ENCODE results near the gene VWA5B1.

Gene VWA5B1

GRCh38 chr1:20322825-20323612 lies 32.3 kb downstream of the VWA5B1 start:
- peak in 3 of 6 experiments; percentile 13 to 49 (median 31) for DNase-seq

- DNase-seq: no peak
Observed at GRCh38 chr1:20323613-20323920, 32.9 kb downstream of the VWA5B1 start.

DNA sequence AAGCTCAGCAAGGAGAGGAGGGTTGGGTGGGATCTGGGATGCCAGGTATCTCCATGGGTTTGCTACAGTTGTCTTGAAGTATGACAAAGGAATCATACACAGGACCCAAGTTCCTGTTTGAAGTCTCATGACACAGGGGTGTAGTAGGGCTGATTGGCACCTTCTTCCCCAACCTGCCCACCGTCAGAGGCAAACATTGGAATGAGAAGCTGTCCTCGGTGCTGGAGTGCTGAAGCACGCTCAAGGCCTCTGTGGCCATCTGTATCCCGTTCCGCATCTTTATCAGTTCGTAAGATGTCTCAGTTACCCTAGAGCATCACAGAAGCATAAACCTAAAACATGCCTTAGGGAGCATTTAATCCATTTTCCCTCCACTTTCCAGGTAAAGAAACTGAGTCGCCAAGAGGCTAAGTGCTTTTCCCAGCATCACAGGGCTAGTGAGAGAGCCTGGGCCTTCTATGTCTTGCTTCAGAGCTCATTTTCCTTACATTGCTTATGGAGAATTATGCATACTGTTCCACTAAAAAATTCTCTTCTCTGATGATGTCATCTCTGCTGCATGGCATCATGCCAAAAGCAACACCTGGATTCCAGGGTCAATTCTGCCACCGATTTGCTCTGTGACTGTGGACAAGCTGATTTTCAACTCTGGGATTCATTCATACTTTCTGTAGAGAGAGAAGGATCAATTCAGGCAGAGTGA lies 34.2 kb downstream of the VWA5B1 start:
- no peak for DNase-seq

- no peak for DNase-seq
Observed at GRCh38 chr1:20325407-20325843, 34.8 kb downstream of the VWA5B1 start.

DNA sequence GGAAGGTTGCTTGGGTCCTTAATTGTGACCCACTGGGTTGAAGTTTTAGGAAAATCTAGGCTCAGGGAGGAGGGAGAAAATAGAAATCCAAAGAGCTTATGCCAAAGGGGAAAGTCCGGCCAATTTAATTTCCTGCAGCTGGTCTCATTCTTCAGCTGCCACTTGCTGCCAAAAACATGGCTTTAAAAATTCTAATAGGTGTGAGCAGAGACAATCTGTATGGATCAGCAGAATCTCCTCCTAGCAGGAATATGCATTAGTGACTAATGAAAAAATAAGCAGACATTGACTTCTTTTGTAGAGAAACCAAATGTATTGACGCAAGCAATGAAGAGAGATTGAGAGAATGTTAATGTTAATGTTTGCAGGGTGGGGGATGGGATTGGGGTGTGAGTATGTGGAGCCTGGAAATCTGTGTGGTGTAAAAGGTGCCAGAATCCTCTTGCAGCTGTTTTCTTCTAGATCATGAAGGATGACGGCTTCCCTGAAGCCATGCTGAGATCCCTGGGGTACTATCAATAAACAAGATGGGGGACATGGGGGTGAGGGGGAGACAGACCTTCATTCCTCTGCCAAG lies 35.3 kb downstream of the VWA5B1 start:
- no peak for DNase-seq

- no peak for DNase-seq
Observed at GRCh38 chr1:20327467-20327866, 36.8 kb downstream of the VWA5B1 start.

GRCh38 chr1:20328201-20328600 lies 37.5 kb downstream of the VWA5B1 start:
- no peak for DNase-seq

DNA sequence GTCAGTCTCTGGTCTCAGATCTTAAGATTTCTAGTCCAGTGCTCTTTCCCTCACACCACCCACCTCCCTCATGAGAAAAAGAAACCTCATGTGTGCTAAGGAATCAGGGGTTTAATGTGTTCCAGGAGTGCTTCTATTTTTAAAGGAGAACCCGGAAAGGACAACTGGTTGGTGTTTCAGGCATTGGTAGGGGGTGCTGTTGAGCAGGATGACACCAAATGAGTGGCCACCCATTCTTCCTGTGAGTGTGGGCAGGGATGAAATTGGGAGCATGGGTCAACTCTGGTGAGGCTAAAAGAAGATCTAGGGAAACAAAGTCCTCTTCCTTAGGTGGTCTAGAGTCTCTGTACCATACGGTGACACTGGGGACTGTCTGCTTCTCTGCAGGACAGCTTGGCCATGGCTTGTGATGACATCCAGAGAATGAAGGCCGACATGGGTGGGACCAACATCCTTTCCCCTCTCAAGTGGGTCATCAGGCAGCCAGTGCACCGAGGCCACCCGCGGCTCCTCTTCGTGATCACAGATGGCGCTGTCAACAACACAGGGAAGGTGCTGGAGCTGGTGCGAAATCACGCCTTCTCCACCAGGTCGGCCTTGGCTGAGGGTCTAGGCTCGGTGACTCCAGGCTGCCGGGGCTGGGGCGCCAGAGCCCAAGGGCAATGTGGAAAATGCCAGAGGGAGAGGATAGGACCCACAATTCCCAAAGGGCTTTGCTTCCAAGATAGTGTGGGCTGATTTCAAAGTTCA lies 39.3 kb downstream of the VWA5B1 start:
- DNase-seq: no peak

- no peak for DNase-seq
Observed at GRCh38 chr1:20334103-20334502, 43.4 kb downstream of the VWA5B1 start.

GRCh38 chr1:20336105-20336605 lies 45.5 kb downstream of the VWA5B1 start:
- DNase-seq: no peak

- DNase-seq: no peak
Observed at GRCh38 chr1:20337581-20337980, 46.9 kb downstream of the VWA5B1 start.

DNA sequence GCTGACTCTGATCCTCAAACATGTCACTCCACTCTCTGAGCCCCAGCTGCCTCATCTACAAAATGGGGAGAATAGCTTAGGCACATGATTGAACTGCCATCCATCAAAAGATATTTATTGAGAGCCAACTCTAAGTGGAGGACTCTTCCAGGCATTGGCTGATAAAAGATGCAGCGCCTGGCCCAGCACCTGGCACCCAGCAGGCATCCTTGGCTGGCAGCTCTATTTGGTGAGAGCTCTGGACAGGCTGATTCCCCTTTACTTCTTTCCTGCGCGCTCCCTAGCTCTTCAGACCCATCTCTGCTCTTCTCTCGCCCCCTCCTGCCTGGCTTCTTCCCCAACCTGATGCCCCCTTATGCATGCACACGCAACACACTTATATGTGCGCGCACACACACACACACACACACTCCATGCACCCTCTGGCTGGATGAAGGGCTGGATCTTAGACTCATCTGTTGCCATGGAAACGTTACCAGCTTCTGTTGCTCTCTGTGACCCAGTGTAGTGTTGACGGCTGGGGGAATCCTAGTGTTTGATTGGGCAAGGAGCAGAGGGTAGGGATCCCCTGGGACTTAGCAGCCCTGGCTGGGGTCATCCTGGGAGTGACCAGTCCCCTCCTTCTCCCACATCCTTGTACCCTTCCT lies 49.3 kb downstream of the VWA5B1 start:
- DNase-seq: no peak

DNA sequence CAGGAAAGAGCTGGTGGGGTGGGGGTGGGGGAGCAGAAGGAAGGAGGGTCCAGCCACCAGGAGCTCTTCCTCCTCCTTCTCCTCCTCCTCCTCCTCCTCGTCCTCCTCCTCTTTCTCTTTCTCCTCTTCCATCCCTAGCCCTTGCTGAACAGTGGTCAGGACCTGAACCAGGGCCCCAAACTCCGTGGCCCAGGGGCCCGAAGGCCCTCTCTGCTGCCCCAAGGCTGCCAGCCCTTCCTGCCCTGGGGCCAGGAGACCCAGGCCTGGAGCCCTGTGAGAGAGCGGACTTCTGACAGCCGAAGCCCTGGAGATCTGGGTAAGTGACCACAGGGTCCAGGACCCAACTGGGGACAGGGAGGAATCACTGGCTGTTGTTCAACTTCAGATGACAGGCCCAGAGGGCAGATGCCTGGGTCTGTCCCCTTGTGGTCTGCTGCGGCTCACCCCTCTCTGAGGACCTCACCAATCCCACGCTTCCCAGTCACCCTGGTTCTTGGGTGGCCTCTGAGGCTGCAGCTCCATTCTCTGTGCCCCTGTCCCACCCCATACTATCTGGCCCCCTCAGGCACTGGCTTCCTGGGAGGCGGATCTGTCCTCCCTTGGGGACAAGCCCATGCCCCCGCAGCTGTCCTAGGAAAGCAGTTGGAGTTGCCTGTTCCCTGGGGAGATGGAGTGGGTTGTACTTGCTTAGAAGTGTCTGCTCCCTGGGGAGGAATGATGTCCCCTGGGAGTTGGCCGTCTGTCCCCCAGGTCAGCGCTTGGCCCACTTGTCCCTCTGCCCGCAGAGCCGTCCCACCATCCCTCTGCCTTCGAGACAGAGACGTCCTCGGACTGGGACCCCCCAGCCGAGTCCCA lies 51.8 kb downstream of the VWA5B1 start:
- no peak for DNase-seq

GRCh38 chr1:20343149-20343937 lies 52.7 kb downstream of the VWA5B1 start:
- peak in 5 of 6 experiments; percentile 23 to 55 (median 31) for DNase-seq

GRCh38 chr1:20343938-20344302 lies 53.2 kb downstream of the VWA5B1 start:
- DNase-seq: no peak

DNA sequence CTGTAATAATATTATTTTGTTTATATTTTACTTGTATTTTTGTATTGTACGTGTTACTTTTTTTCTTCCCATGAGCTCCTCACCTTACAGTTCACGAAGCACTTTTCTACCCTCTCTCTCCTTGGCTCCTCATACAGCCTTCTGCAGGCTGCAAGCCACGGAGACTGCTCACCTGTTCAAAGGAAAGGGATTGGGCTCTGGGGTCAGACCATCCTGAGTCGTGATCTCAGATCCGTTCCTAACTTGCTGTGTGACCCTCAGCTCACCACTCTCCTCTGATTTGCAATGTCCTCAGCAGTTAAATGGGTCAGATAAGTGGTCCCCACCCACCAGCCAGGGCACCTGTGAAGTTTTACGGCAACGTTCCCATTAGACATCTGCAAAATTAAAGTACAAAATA lies 54.1 kb downstream of the VWA5B1 start:
- no peak for DNase-seq

DNA sequence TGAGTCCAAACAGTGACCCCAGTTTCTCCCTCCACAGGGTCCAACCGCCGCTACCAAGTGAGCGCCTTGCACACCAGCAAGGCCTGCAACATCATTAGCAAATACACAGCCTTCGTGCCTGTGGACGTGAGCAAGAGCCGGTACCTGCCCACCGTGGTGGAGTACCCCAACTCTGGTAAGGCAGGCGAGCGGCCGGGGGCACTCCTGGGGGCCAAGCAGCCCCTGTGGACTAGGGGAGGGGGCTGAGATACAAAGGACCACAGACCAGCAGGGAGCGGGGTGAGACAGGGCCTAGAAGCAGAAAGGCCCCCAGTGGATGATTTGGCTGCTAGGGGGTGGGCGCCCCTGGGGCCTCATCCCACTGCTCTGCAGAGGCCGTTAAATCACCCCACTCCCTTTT lies 54.7 kb downstream of the VWA5B1 start:
- no peak for DNase-seq

DNA sequence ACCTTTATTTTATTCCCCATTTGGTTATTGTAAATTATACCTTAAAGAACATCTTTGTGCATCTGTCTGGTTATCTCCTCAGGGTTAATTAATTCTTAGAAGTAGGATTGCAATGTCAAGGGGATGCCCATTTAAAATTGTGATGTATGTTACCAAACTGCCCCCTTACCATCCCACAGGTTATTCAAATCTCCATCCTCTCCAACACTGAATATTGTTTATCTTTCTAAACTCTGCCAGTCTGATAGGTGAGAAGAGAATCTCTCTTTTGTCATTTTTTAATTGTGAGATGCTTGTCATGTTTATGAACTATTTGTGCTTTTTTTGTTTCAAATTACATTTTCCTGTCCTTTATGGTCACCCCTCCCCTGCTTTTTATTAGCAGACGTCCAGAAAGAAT lies 55.8 kb downstream of the VWA5B1 start:
- DNase-seq: no peak

DNA sequence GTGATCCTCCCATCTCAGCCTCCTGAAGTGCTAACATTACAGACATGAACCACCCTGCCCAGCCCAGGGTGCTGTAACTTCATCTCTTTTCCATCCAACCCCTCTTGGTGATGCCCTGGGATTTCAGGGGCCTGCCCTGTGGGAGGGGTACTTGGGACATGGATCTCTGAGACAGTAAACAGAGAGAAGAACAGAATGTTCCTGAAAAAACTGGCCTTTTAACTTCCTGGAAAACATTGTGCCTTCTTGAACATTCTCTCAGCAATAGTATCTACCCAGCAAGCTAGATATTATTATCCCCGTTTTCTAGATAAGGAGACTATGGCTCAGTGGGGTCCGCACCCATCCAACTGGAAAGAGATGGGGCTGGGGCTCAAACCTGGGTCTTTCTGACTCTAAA lies 57.0 kb downstream of the VWA5B1 start:
- DNase-seq: no peak

GRCh38 chr1:20348326-20348915 lies 57.7 kb downstream of the VWA5B1 start:
- no peak for DNase-seq

DNA sequence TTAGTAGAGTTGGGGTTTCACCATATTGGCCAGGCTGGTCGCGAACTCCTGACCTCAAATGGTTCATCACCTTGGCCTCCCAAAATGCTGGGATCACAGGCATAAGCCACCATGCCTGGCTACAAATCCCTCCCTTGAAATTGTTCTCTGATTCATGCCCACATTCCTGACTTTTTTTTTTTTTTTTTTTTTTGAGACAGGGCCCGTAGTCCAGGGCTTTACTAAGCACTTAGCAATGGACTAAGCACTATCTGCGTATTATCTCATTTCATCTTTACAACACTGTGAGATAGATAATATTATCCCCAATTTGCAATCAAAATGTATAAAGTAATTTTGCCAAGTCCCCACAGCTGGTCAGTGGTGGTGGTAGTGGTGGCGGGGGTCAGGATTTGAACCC lies 58.9 kb downstream of the VWA5B1 start:
- no peak for DNase-seq

All from stimulated activated naive CD4-positive, alpha-beta T cell (primary cell).